Measurements from ENCODE around the gene ARMC7. TPM values are rescaled to one million over a fixed set of nuclear protein-coding genes. Genes with fewer than 3 reads are reported as not detected.
"Not testable (repeated sequence)": the region's sequence is repeated elsewhere in the genome, so short reads cannot be mapped to it uniquely, and the experiment has no call there.

Gene ARMC7
- total RNA-seq, 1 experiment from 2014 or later = 43.2 TPM

GRCh38 chr17:75069783-75070182 is 40.0 kb upstream of the ARMC7 start:
- H2AFZ ChIP-seq (ENCODE audit: low read depth, low read length, poor library complexity, severe bottlenecking) = peak overlapping the region; percentile 38
- ATAC-seq (peak; percentile 76), DNase-seq (ENCODE audit: low read depth, low spot score) (no peak)
- no peak overlapping the region for H3K27ac ChIP-seq (ENCODE audit: low read depth, low read length)
- H3K9me3 ChIP-seq (ENCODE audit: control insufficient read depth in 1 of 2, insufficient read depth in 1 of 2, low read depth in 1 of 2, low read length in 2 of 2) = no peaks in the 10 kb centered on the region
- H4K20me1 ChIP-seq (ENCODE audit: insufficient read depth) = no peaks in the 10 kb centered on the region
- TF ChIP-seq RAD21 (IDR thresholded peaks at IDR 0.05; ENCODE audit: low read depth) (peak; percentile 90), TCF7L2 (IDR thresholded peaks at IDR 0.05; ENCODE audit: borderline replicate concordance, extremely low read depth, insufficient read depth, insufficient read length) (no peak), ATF3 (IDR thresholded peaks at IDR 0.05) (no peak), CTCF (IDR thresholded peaks at IDR 0.05 in 2 of 3, conservative IDR thresholded peaks at IDR 0.05 in 1 of 3; ENCODE audit: borderline replicate concordance in 1 of 3, insufficient read depth in 1 of 3, low read depth in 2 of 3, low read length in 2 of 3) (peak; percentile 55 to 87 (median 57)), CEBPB (IDR thresholded peaks at IDR 0.05; ENCODE audit: low read depth) (no peak)
- ChIA-PET POLR2A (interaction anchor here (0.8 to 2.0 kb wide), 10 partner anchors 9 to 109 kb away, joined by 3 to 9 read pairs (median 4); partner anchors contain the start of genes JPT1 and SLC16A5), CTCF (interaction anchor here (1.0 to 4.1 kb wide), 15 partner anchors 9 to 201 kb away, joined by 3 to 25 read pairs (median 6); partner anchors contain the start of genes MIF4GD and SLC16A5), RAD21 (ENCODE audit: low non-redundant PET in 1 of 2, low total read pairs in 2 of 2, uncharacterized antibody in 2 of 2, unreplicated experiment in 2 of 2) (interaction anchor here (0.6 to 2.0 kb wide), 7 partner anchors 10 to 342 kb away, joined by 3 to 10 read pairs (median 3); partner anchors contain the start of gene ARMC7 (in 1 of the 2))
- BruUV-seq (replicated peaks) = no TSS peak
- H3K27me3 ChIP-seq (ENCODE audit: insufficient read depth, low read length) = no peaks in the 10 kb centered on the region
- H3K79me2 ChIP-seq (ENCODE audit: insufficient read depth, low read length) = no peaks in the 10 kb centered on the region
- H3K36me3 ChIP-seq (ENCODE audit: control insufficient read depth in 1 of 2, insufficient read depth in 2 of 2, low read length in 2 of 2) = peaks cover 0 to 6% of the 10 kb centered on the region in 2 experiments; a peak in 1 of 4 replicates
- intact Hi-C loops (cut with micrococcal nuclease) = loop anchor here (5.0 kb wide), 2 partner anchors 38 to 133 kb away; partner anchors contain the start of gene ARMC7
- no peaks in the 10 kb centered on the region for H3K9me2 ChIP-seq (ENCODE audit: insufficient read depth)
- no peak overlapping the region for H3K4me3 ChIP-seq (replicated peaks in 1 of 2; ENCODE audit: low read depth in 1 of 2, low read length in 2 of 2)
- H3K4me2 ChIP-seq (ENCODE audit: low read length) = no peak overlapping the region
- no peak overlapping the region for H3K9ac ChIP-seq (ENCODE audit: low read length)
- peaks cover 14% of the 10 kb centered on the region in 2 experiments for H3K4me1 ChIP-seq (ENCODE audit: control insufficient read depth in 1 of 2, insufficient read depth in 2 of 2, low read length in 2 of 2)

- RAD21 ChIA-PET (ENCODE audit: low non-redundant PET in 1 of 2, low total read pairs in 2 of 2, uncharacterized antibody in 2 of 2, unreplicated experiment in 2 of 2); POLR2A ChIA-PET: not testable (repeated sequence)
Measured at GRCh38 chr17:75071478-75072271, 38.1 kb upstream of the ARMC7 start.

GRCh38 chr17:75072909-75073308 is 36.9 kb upstream of the ARMC7 start:
- RAD21 ChIA-PET (ENCODE audit: low non-redundant PET in 1 of 2, low total read pairs in 2 of 2, uncharacterized antibody in 2 of 2, unreplicated experiment in 2 of 2); H3K9me2 ChIP-seq (ENCODE audit: insufficient read depth); H3K4me2 ChIP-seq (ENCODE audit: low read length); H4K20me1 ChIP-seq (ENCODE audit: insufficient read depth); H3K9me3 ChIP-seq (ENCODE audit: control insufficient read depth in 1 of 2, insufficient read depth in 1 of 2, low read depth in 1 of 2, low read length in 2 of 2); DNase-seq (ENCODE audit: low read depth, low spot score); H3K9ac ChIP-seq (ENCODE audit: low read length); H3K27me3 ChIP-seq (ENCODE audit: insufficient read depth, low read length); BruUV-seq (replicated peaks); ATAC-seq; H2AFZ ChIP-seq (ENCODE audit: low read depth, low read length, poor library complexity, severe bottlenecking); H3K36me3 ChIP-seq (ENCODE audit: control insufficient read depth in 1 of 2, insufficient read depth in 2 of 2, low read length in 2 of 2); H3K4me3 ChIP-seq (replicated peaks in 1 of 2; ENCODE audit: low read depth in 1 of 2, low read length in 2 of 2); H3K27ac ChIP-seq (ENCODE audit: low read depth, low read length); H3K79me2 ChIP-seq (ENCODE audit: insufficient read depth, low read length): not testable (repeated sequence)
- peaks cover 39% of the 10 kb centered on the region in 2 experiments for H3K4me1 ChIP-seq (ENCODE audit: control insufficient read depth in 1 of 2, insufficient read depth in 2 of 2, low read length in 2 of 2)
- intact Hi-C loops (cut with micrococcal nuclease) = loop anchor here (5.0 kb wide), 2 partner anchors 34 to 129 kb away; partner anchors contain the start of gene ARMC7
- ChIA-PET POLR2A (interaction anchor here (1.6 kb wide), 1 partner anchor 15 kb away, joined by 6 read pairs; the partner anchor contains the start of gene SLC16A5), CTCF (interaction anchor here (1.0 kb wide), 1 partner anchor 33 kb away, joined by 4 read pairs; no protein-coding TSS in a partner anchor)

More at GRCh38 chr17:75071478-75072271, 38.1 kb upstream of the ARMC7 start:
- CTCF ChIA-PET = interaction anchor here (2.7 to 4.1 kb wide), 2 partner anchors 34 to 129 kb away, joined by 9 to 25 read pairs; no protein-coding TSS in a partner anchor
- not testable (repeated sequence) for H3K79me2 ChIP-seq (ENCODE audit: insufficient read depth, low read length); H3K27ac ChIP-seq (ENCODE audit: low read depth, low read length); H2AFZ ChIP-seq (ENCODE audit: low read depth, low read length, poor library complexity, severe bottlenecking); BruUV-seq (replicated peaks); ATAC-seq; DNase-seq (ENCODE audit: low read depth, low spot score); H3K9ac ChIP-seq (ENCODE audit: low read length); H3K9me2 ChIP-seq (ENCODE audit: insufficient read depth); H3K4me3 ChIP-seq (replicated peaks in 1 of 2; ENCODE audit: low read depth in 1 of 2, low read length in 2 of 2); H3K27me3 ChIP-seq (ENCODE audit: insufficient read depth, low read length); H3K36me3 ChIP-seq (ENCODE audit: control insufficient read depth in 1 of 2, insufficient read depth in 2 of 2, low read length in 2 of 2); H4K20me1 ChIP-seq (ENCODE audit: insufficient read depth); H3K4me2 ChIP-seq (ENCODE audit: low read length); H3K9me3 ChIP-seq (ENCODE audit: control insufficient read depth in 1 of 2, insufficient read depth in 1 of 2, low read depth in 1 of 2, low read length in 2 of 2)
- intact Hi-C loops (cut with micrococcal nuclease) = loop anchor here (5.0 kb wide), 2 partner anchors 36 to 131 kb away; partner anchors contain the start of gene ARMC7
- peaks cover 27% of the 10 kb centered on the region in 2 experiments for H3K4me1 ChIP-seq (ENCODE audit: control insufficient read depth in 1 of 2, insufficient read depth in 2 of 2, low read length in 2 of 2)

Data from HCT116 (cell line).